ENCODE data around the gene ANKRD42. TPM values are rescaled to one million over a fixed set of nuclear protein-coding genes. Genes with fewer than 3 reads are reported as not detected.

The ANKRD42 gene
- total and polyA plus RNA-seq, 2 experiments from 2014 or later: 5.3 to 5.7 TPM

DNA sequence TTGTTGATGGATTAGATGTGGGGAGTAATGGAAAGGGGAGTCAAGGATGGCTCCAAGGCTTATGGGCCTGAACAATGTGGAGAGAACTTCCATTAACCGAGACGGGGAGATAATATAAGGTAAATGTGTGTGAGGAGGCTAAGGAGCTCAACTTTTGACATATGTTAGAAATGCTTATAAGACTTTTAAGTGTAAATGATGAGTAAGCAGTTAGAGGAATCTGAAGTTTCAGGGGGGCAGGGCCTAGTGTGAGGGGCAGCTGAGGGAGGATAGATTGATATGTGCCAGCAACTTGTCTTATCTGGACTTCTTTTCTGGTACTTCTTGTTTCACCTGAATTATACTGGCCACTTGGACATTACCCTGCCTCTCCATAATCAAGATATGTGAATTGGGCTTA, 29.9 kb downstream of the ANKRD42 start (continued):
- TF ChIP-seq, protein P1, sequence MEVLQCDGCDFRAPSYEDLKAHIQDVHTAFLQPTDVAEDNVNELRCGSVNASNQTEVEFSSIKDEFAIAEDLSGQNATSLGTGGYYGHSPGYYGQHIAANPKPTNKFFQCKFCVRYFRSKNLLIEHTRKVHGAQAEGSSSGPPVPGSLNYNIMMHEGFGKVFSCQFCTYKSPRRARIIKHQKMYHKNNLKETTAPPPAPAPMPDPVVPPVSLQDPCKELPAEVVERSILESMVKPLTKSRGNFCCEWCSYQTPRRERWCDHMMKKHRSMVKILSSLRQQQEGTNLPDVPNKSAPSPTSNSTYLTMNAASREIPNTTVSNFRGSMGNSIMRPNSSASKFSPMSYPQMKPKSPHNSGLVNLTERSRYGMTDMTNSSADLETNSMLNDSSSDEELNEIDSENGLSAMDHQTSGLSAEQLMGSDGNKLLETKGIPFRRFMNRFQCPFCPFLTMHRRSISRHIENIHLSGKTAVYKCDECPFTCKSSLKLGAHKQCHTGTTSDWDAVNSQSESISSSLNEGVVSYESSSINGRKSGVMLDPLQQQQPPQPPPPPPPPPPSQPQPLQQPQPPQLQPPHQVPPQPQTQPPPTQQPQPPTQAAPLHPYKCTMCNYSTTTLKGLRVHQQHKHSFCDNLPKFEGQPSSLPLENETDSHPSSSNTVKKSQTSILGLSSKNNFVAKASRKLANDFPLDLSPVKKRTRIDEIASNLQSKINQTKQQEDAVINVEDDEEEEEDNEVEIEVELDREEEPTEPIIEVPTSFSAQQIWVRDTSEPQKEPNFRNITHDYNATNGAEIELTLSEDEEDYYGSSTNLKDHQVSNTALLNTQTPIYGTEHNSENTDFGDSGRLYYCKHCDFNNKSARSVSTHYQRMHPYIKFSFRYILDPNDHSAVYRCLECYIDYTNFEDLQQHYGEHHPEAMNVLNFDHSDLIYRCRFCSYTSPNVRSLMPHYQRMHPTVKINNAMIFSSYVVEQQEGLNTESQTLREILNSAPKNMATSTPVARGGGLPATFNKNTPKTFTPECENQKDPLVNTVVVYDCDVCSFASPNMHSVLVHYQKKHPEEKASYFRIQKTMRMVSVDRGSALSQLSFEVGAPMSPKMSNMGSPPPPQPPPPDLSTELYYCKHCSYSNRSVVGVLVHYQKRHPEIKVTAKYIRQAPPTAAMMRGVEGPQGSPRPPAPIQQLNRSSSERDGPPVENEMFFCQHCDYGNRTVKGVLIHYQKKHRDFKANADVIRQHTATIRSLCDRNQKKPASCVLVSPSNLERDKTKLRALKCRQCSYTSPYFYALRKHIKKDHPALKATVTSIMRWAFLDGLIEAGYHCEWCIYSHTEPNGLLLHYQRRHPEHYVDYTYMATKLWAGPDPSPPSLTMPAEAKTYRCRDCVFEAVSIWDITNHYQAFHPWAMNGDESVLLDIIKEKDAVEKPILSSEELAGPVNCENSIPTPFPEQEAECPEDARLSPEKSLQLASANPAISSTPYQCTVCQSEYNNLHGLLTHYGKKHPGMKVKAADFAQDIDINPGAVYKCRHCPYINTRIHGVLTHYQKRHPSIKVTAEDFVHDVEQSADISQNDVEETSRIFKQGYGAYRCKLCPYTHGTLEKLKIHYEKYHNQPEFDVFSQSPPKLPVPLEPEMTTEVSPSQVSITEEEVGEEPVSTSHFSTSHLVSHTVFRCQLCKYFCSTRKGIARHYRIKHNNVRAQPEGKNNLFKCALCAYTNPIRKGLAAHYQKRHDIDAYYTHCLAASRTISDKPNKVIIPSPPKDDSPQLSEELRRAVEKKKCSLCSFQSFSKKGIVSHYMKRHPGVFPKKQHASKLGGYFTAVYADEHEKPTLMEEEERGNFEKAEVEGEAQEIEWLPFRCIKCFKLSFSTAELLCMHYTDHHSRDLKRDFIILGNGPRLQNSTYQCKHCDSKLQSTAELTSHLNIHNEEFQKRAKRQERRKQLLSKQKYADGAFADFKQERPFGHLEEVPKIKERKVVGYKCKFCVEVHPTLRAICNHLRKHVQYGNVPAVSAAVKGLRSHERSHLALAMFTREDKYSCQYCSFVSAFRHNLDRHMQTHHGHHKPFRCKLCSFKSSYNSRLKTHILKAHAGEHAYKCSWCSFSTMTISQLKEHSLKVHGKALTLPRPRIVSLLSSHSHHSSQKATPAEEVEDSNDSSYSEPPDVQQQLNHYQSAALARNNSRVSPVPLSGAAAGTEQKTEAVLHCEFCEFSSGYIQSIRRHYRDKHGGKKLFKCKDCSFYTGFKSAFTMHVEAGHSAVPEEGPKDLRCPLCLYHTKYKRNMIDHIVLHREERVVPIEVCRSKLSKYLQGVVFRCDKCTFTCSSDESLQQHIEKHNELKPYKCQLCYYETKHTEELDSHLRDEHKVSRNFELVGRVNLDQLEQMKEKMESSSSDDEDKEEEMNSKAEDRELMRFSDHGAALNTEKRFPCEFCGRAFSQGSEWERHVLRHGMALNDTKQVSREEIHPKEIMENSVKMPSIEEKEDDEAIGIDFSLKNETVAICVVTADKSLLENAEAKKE (CRISPR knock-in tag; IDR thresholded peaks at IDR 0.05): no peak
- TF ChIP-seq, protein P2, sequence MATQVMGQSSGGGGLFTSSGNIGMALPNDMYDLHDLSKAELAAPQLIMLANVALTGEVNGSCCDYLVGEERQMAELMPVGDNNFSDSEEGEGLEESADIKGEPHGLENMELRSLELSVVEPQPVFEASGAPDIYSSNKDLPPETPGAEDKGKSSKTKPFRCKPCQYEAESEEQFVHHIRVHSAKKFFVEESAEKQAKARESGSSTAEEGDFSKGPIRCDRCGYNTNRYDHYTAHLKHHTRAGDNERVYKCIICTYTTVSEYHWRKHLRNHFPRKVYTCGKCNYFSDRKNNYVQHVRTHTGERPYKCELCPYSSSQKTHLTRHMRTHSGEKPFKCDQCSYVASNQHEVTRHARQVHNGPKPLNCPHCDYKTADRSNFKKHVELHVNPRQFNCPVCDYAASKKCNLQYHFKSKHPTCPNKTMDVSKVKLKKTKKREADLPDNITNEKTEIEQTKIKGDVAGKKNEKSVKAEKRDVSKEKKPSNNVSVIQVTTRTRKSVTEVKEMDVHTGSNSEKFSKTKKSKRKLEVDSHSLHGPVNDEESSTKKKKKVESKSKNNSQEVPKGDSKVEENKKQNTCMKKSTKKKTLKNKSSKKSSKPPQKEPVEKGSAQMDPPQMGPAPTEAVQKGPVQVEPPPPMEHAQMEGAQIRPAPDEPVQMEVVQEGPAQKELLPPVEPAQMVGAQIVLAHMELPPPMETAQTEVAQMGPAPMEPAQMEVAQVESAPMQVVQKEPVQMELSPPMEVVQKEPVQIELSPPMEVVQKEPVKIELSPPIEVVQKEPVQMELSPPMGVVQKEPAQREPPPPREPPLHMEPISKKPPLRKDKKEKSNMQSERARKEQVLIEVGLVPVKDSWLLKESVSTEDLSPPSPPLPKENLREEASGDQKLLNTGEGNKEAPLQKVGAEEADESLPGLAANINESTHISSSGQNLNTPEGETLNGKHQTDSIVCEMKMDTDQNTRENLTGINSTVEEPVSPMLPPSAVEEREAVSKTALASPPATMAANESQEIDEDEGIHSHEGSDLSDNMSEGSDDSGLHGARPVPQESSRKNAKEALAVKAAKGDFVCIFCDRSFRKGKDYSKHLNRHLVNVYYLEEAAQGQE (IDR thresholded peaks at IDR 0.05; ENCODE audit: unreplicated experiment): no peak
- TF ChIP-seq, protein P3, sequence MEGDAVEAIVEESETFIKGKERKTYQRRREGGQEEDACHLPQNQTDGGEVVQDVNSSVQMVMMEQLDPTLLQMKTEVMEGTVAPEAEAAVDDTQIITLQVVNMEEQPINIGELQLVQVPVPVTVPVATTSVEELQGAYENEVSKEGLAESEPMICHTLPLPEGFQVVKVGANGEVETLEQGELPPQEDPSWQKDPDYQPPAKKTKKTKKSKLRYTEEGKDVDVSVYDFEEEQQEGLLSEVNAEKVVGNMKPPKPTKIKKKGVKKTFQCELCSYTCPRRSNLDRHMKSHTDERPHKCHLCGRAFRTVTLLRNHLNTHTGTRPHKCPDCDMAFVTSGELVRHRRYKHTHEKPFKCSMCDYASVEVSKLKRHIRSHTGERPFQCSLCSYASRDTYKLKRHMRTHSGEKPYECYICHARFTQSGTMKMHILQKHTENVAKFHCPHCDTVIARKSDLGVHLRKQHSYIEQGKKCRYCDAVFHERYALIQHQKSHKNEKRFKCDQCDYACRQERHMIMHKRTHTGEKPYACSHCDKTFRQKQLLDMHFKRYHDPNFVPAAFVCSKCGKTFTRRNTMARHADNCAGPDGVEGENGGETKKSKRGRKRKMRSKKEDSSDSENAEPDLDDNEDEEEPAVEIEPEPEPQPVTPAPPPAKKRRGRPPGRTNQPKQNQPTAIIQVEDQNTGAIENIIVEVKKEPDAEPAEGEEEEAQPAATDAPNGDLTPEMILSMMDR (conservative IDR thresholded peaks at IDR 0.05; ENCODE audit: low read depth in 2 of 2): no peak
- no peak for TF ChIP-seq POLR2AphosphoS5 (IDR thresholded peaks at IDR 0.05; ENCODE audit: low read depth)
- no peak for TF ChIP-seq ZNF114 (CRISPR knock-in tag; IDR thresholded peaks at IDR 0.05)

All from GM23338 (cell line).